ENCODE results near the gene STH. TPM values are rescaled to one million over a fixed set of nuclear protein-coding genes. Genes with fewer than 3 reads are reported as not detected.
A peak's percentile ranks its signal among the peaks of the same experiment; 100 is the strongest.
"Not testable (repeated sequence)": the region's sequence is repeated elsewhere in the genome, so short reads cannot be mapped to it uniquely, and the experiment has no call there.

Gene STH
- polyA plus RNA-seq, 1 experiment = not detected

- no peak for DNase-seq (ENCODE audit: low read depth, low spot score)
- no peak overlapping the region for H3K4me3 ChIP-seq (ENCODE audit: low read depth, low read length)
- no peak overlapping the region for H3K27ac ChIP-seq (ENCODE audit: low read depth, low read length)
- H3K27me3 ChIP-seq (ENCODE audit: control insufficient read depth, insufficient read depth, low read length) = peaks cover 8% of the 10 kb centered on the region
- TF ChIP-seq CTCF (IDR thresholded peaks at IDR 0.05; ENCODE audit: low read depth, low read length) = no peak
- no peaks in the 10 kb centered on the region; the same call in 1 of the 2 replicates for H3K9me3 ChIP-seq (ENCODE audit: control insufficient read depth, insufficient read depth, low read length)
- POLR2A ChIA-PET = no interaction called here
- CTCF ChIA-PET = interaction anchor here (0.8 to 5.7 kb wide), 20 partner anchors 9 to 940 kb away, joined by 3 to 116 read pairs (median 4); partner anchors contain the start of gene KANSL1
Observed at GRCh38 chr17:46001390-46002310, 2.6 kb downstream of the STH start.

GRCh38 chr17:46002311-46002972 is 3.4 kb downstream of the STH start:
- peak; percentile 16 for DNase-seq (ENCODE audit: low read depth, low spot score)
- Histone ChIP-seq H3K4me3 (ENCODE audit: low read depth, low read length) (no peak overlapping the region), H3K27me3 (ENCODE audit: control insufficient read depth, insufficient read depth, low read length) (peaks cover 4% of the 10 kb centered on the region), H3K27ac (ENCODE audit: low read depth, low read length) (no peak overlapping the region), H3K9me3 (ENCODE audit: control insufficient read depth, insufficient read depth, low read length) (no peaks in the 10 kb centered on the region; the same call in 1 of the 2 replicates)
- TF ChIP-seq CTCF (IDR thresholded peaks at IDR 0.05; ENCODE audit: low read depth, low read length) = peak; percentile 88
- ChIA-PET CTCF (interaction anchor here (0.7 to 5.7 kb wide), 22 partner anchors 8 to 940 kb away, joined by 3 to 116 read pairs (median 4); no protein-coding TSS in a partner anchor), POLR2A (no interaction called here)

- no peak for DNase-seq (ENCODE audit: low read depth, low spot score)
- no peak for TF ChIP-seq CTCF (IDR thresholded peaks at IDR 0.05; ENCODE audit: low read depth, low read length)
- ChIA-PET POLR2A (no interaction called here), CTCF (interaction anchor here (0.7 to 5.7 kb wide), 19 partner anchors 11 to 939 kb away, joined by 3 to 116 read pairs (median 4); no protein-coding TSS in a partner anchor)
- H3K27me3 ChIP-seq (ENCODE audit: control insufficient read depth, insufficient read depth, low read length) = peaks cover 6% of the 10 kb centered on the region
- no peak overlapping the region for H3K27ac ChIP-seq (ENCODE audit: low read depth, low read length)
- H3K9me3 ChIP-seq (ENCODE audit: control insufficient read depth, insufficient read depth, low read length) = no peaks in the 10 kb centered on the region; the same call in 1 of the 2 replicates
- no peak overlapping the region for H3K4me3 ChIP-seq (ENCODE audit: low read depth, low read length)
Observed at GRCh38 chr17:46002973-46003316, 3.9 kb downstream of the STH start.

DNA sequence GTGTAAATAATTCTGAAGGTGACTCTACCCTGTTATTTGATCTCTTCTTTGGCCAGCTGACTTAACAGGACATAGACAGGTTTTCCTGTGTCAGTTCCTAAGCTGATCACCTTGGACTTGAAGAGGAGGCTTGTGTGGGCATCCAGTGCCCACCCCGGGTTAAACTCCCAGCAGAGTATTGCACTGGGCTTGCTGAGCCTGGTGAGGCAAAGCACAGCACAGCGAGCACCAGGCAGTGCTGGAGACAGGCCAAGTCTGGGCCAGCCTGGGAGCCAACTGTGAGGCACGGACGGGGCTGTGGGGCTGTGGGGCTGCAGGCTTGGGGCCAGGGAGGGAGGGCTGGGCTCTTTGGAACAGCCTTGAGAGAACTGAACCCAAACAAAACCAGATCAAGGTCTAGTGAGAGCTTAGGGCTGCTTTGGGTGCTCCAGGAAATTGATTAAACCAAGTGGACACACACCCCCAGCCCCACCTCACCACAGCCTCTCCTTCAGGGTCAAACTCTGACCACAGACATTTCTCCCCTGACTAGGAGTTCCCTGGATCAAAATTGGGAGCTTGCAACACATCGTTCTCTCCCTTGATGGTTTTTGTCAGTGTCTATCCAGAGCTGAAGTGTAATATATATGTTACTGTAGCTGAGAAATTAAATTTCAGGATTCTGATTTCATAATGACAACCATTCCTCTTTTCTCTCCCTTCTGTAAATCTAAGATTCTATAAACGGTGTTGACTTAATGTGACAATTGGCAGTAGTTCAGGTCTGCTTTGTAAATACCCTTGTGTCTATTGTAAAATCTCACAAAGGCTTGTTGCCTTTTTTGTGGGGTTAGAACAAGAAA is 5.1 kb downstream of the STH start:
- H3K27ac ChIP-seq (ENCODE audit: low read depth, low read length) = no peak overlapping the region
- CTCF ChIA-PET = interaction anchor here (0.8 to 5.7 kb wide), 9 partner anchors 14 to 938 kb away, joined by 3 to 116 read pairs (median 6); partner anchors contain the start of gene KANSL1
- peaks cover 5% of the 10 kb centered on the region for H3K27me3 ChIP-seq (ENCODE audit: control insufficient read depth, insufficient read depth, low read length)
- no peak for DNase-seq (ENCODE audit: low read depth, low spot score)
- H3K4me3 ChIP-seq (ENCODE audit: low read depth, low read length) = no peak overlapping the region
- no peaks in the 10 kb centered on the region; the same call in 1 of the 2 replicates for H3K9me3 ChIP-seq (ENCODE audit: control insufficient read depth, insufficient read depth, low read length)
- POLR2A ChIA-PET = no interaction called here
- TF ChIP-seq CTCF (IDR thresholded peaks at IDR 0.05; ENCODE audit: low read depth, low read length) = no peak

DNA sequence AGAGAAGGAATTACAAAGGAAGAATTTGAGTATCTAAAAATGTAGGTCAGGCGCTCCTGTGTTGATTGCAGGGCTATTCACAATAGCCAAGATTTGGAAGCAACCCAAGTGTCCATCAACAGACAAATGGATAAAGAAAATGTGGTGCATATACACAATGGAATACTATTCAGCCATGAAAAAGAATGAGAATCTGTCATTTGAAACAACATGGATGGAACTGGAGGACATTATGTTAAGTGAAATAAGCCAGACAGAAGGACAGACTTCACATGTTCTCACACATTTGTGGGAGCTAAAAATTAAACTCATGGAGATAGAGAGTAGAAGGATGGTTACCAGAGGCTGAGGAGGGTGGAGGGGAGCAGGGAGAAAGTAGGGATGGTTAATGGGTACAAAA is 7.0 kb downstream of the STH start:
- DNase-seq (ENCODE audit: low read depth, low spot score); POLR2A ChIA-PET: not testable (repeated sequence)
- CTCF ChIA-PET = interaction anchor here (3.3 kb wide), 1 partner anchor 187 kb away, joined by 16 read pairs; the partner anchor contains the start of gene KANSL1

More for the DNA sequence above, 7.0 kb downstream of the STH start:
- not testable (repeated sequence) for H3K4me3 ChIP-seq (ENCODE audit: low read depth, low read length); H3K27ac ChIP-seq (ENCODE audit: low read depth, low read length); H3K9me3 ChIP-seq (ENCODE audit: control insufficient read depth, insufficient read depth, low read length); H3K27me3 ChIP-seq (ENCODE audit: control insufficient read depth, insufficient read depth, low read length)

Measured in AG04450 (cell line).